ENCODE measurements around the gene CDH8. TPM values are rescaled to one million over a fixed set of nuclear protein-coding genes. Genes with fewer than 3 reads are reported as not detected.

The CDH8 gene
- total RNA-seq, 1 donor from 2014 or later = 23.7 TPM

GRCh38 chr16:62060089-62060488, 23.9 kb upstream of the CDH8 start:
- Histone ChIP-seq H3F3A (ENCODE audit: low read depth) (peaks cover 16% of the 10 kb centered on the region), H3K36me3 (no peaks in the 10 kb centered on the region), H3K9me3 (ENCODE audit: low read depth) (no peaks in the 10 kb centered on the region), H3K79me2 (ENCODE audit: low read depth) (no peaks in the 10 kb centered on the region), H3K4me1 (peaks cover 20% of the 10 kb centered on the region), H3K4me2 (no peak overlapping the region), H3K4me3 (no peak overlapping the region), H2AFZ (replicated peaks) (no peak overlapping the region), H3K27ac (no peak overlapping the region), H4K20me1 (ENCODE audit: low read depth) (no peaks in the 10 kb centered on the region), H3K27me3 (no peaks in the 10 kb centered on the region), H3K9ac (no peak overlapping the region)
- no peak for TF ChIP-seq EZH2phosphoT487 (IDR thresholded peaks at IDR 0.05)
- TF ChIP-seq CTCF (IDR thresholded peaks at IDR 0.05) = no peak
- TF ChIP-seq EZH2 (IDR thresholded peaks at IDR 0.05) = no peak
- no peaks in the 10 kb centered on the region for H3K36me3 Mint-ChIP-seq
- no peak overlapping the region for H3K4me3 Mint-ChIP-seq
- no peaks in the 10 kb centered on the region for H3K9me3 Mint-ChIP-seq
- no peak for DNase-seq (ENCODE audit: low spot score)
- peaks cover 3% of the 10 kb centered on the region for H3K27me3 Mint-ChIP-seq (ENCODE audit: insufficient read depth, low read depth)
- H3K27ac Mint-ChIP-seq = no peak overlapping the region
- H3K4me1 Mint-ChIP-seq = peaks cover 12% of the 10 kb centered on the region

GRCh38 chr16:62059527-62059926, 23.3 kb upstream of the CDH8 start:
- Mint-ChIP-seq H3K27ac (no peak overlapping the region), H3K27me3 (ENCODE audit: insufficient read depth, low read depth) (peaks cover 3% of the 10 kb centered on the region), H3K9me3 (no peaks in the 10 kb centered on the region), H3K36me3 (no peaks in the 10 kb centered on the region), H3K4me1 (peaks cover 12% of the 10 kb centered on the region), H3K4me3 (no peak overlapping the region)
- Histone ChIP-seq H4K20me1 (ENCODE audit: low read depth) (no peaks in the 10 kb centered on the region), H3K79me2 (ENCODE audit: low read depth) (no peaks in the 10 kb centered on the region), H3K27me3 (no peaks in the 10 kb centered on the region), H3K4me2 (no peak overlapping the region), H3K27ac (no peak overlapping the region), H3F3A (ENCODE audit: low read depth) (peaks cover 15% of the 10 kb centered on the region), H3K9ac (no peak overlapping the region), H3K4me3 (no peak overlapping the region), H3K9me3 (ENCODE audit: low read depth) (no peaks in the 10 kb centered on the region), H3K36me3 (no peaks in the 10 kb centered on the region), H2AFZ (replicated peaks) (no peak overlapping the region), H3K4me1 (peaks cover 24% of the 10 kb centered on the region)
- TF ChIP-seq EZH2phosphoT487 (IDR thresholded peaks at IDR 0.05) (no peak), EZH2 (IDR thresholded peaks at IDR 0.05) (no peak), CTCF (IDR thresholded peaks at IDR 0.05) (no peak)
- no peak for DNase-seq (ENCODE audit: low spot score)

- DNase-seq (ENCODE audit: low spot score) = no peak
- Histone ChIP-seq H4K20me1 (ENCODE audit: low read depth) (no peaks in the 10 kb centered on the region), H2AFZ (replicated peaks) (no peak overlapping the region), H3K36me3 (no peaks in the 10 kb centered on the region), H3F3A (ENCODE audit: low read depth) (peaks cover 4% of the 10 kb centered on the region), H3K4me3 (no peak overlapping the region), H3K79me2 (ENCODE audit: low read depth) (no peaks in the 10 kb centered on the region), H3K27me3 (no peaks in the 10 kb centered on the region), H3K4me2 (no peak overlapping the region), H3K9me3 (ENCODE audit: low read depth) (no peaks in the 10 kb centered on the region), H3K27ac (no peak overlapping the region), H3K4me1 (peaks cover 15% of the 10 kb centered on the region), H3K9ac (no peak overlapping the region)
- Mint-ChIP-seq H3K36me3 (no peaks in the 10 kb centered on the region), H3K27ac (no peak overlapping the region), H3K4me1 (peaks cover 3% of the 10 kb centered on the region), H3K9me3 (no peaks in the 10 kb centered on the region), H3K4me3 (no peak overlapping the region), H3K27me3 (ENCODE audit: insufficient read depth, low read depth) (peaks cover 3% of the 10 kb centered on the region)
- TF ChIP-seq CTCF (IDR thresholded peaks at IDR 0.05) = no peak
- TF ChIP-seq EZH2 (IDR thresholded peaks at IDR 0.05) = no peak
- no peak for TF ChIP-seq EZH2phosphoT487 (IDR thresholded peaks at IDR 0.05)
Observed at GRCh38 chr16:62058412-62058811, 22.2 kb upstream of the CDH8 start.

Data from neural progenitor cell (in vitro differentiated cells).